H1 (cell line): Measurements from ENCODE around the gene HIPK2. TPM values are rescaled to one million over a fixed set of nuclear protein-coding genes. Genes with fewer than 3 reads are reported as not detected.

ENCODE experiments used
- CTCF ChIA-PET: fragments of 300-600 bp; sonication (Branson Sonifier 250); formaldehyde crosslinking; loops from one replicate; lab custom pipeline; 2021; ENCODE audit not compliant: partially characterized antibody; lab: Charles Lee
- POLR2A ChIA-PET: fragments of 300-600 bp; sonication (Branson Sonifier 250); formaldehyde crosslinking; loops from one replicate; lab custom pipeline; 2021; ENCODE audit warnings: inconsistent platforms; ENCODE audit not compliant: partially characterized antibody; lab: Charles Lee
- DNase-seq, 2 experiments: peaks; one replicate each; pipeline versions ENCODE4 v3.0.0 to v3.0.0-alpha.2; 2010 to 2022; ENCODE audit warnings: low spot score in 2 of 2, low read depth in 1 of 2, mixed read lengths in 1 of 2
- FAIRE-seq: peaks from 2 replicates; lab custom pipeline; 2011; peaks lifted over from hg19 to GRCh38; lab: Jason Lieb, UNC
- H2AFZ ChIP-seq: 2 replicates; pipeline ENCODE4 v1.8.1; 2012; ENCODE audit warnings: low read length, inconsistent platforms
- H2AK5ac ChIP-seq: 2 replicates; pipeline ENCODE4 v1.6.1; 2013; ENCODE audit warnings: low read depth, low read length
- H2BK120ac ChIP-seq: replicated peaks from 2 replicates; pipeline ENCODE3; 2013; ENCODE audit warnings: low read depth, low read length, inconsistent platforms
- H2BK12ac ChIP-seq: 2 replicates; pipeline ENCODE4 v1.6.1; 2013; ENCODE audit warnings: low read depth, low read length
- H2BK15ac ChIP-seq: 2 replicates; pipeline ENCODE4 v1.6.1; 2013; ENCODE audit warnings: low read length
- H2BK20ac ChIP-seq: 2 replicates; pipeline ENCODE4 v1.6.1; 2013; ENCODE audit warnings: low read length
- H2BK5ac ChIP-seq: 2 replicates; pipeline ENCODE4 v1.6.1; 2013; ENCODE audit warnings: low read depth, low read length
- H3K14ac ChIP-seq: 2 replicates; pipeline ENCODE4 v1.6.1; 2013; ENCODE audit warnings: inconsistent platforms; ENCODE audit not compliant: insufficient read length
- H3K18ac ChIP-seq: 2 replicates; pipeline ENCODE4 v1.6.1; 2013; ENCODE audit warnings: low read length; ENCODE audit errors: extremely low read depth
- H3K23ac ChIP-seq: 2 replicates; pipeline ENCODE4 v1.6.1; 2013; ENCODE audit warnings: inconsistent platforms; ENCODE audit not compliant: insufficient read length
- H3K23me2 ChIP-seq: 2 replicates; pipeline ENCODE4 v1.6.1; 2013; ENCODE audit warnings: low read depth, low read length
- H3K27ac ChIP-seq: 2 replicates; pipeline ENCODE4 v1.6.1; 2011; ENCODE audit warnings: low read depth, low read length, inconsistent platforms
- H3K27me3 ChIP-seq, 4 experiments: replicated peaks in 1 of 4; 1 replicate in 1 of 4; 2 replicates in 3 of 4; pipeline versions ENCODE4 v1.6.1 to v1.8.1; 2011 to 2013; ENCODE audit warnings: low read length in 3 of 4, mild to moderate bottlenecking in 3 of 4, inconsistent platforms in 2 of 4, mixed read lengths in 2 of 4, moderate library complexity in 1 of 4; ENCODE audit not compliant: control insufficient read depth in 3 of 4, insufficient read depth in 3 of 4; ENCODE audit errors: extremely low read depth in 1 of 4
- H3K36me3 ChIP-seq, 4 experiments: 2 replicates each; pipeline versions ENCODE4 v1.6.1 to v1.8.1; 2011 to 2013; ENCODE audit warnings: mild to moderate bottlenecking in 4 of 4, low read length in 3 of 4, moderate library complexity in 2 of 4, control low read depth in 1 of 4, inconsistent platforms in 1 of 4; ENCODE audit not compliant: insufficient read depth in 4 of 4, control insufficient read depth in 2 of 4
- H3K4ac ChIP-seq: replicated peaks from 2 replicates; pipeline ENCODE3; 2013; ENCODE audit warnings: low read length, low read depth, mixed read lengths, inconsistent platforms; ENCODE audit not compliant: insufficient read length
- H3K4me1 ChIP-seq, 4 experiments: replicated peaks in 1 of 4; 1 replicate in 1 of 4; 2 replicates in 3 of 4; pipeline versions ENCODE4 v1.6.1 to v1.8.1; 2011 to 2013; ENCODE audit warnings: low read length in 3 of 4, inconsistent platforms in 2 of 4, mixed read lengths in 1 of 4; ENCODE audit not compliant: insufficient read depth in 4 of 4, control insufficient read depth in 3 of 4
- H3K4me2 ChIP-seq, 2 experiments: 2 replicates each; pipeline versions ENCODE4 v1.6.1 to v1.8.1; 2011 to 2013; ENCODE audit warnings: low read depth in 2 of 2, low read length in 2 of 2, control low read depth in 1 of 2, inconsistent platforms in 1 of 2, mild to moderate bottlenecking in 1 of 2; ENCODE audit not compliant: insufficient read depth in 1 of 2
- H3K4me3 ChIP-seq, 4 experiments: fragments of 200-600, 300-600 bp in 1 of 4; sonication (generic), shearing (Covaris generic), sonication (Bioruptor Twin) in 1 of 4; 2 replicates each; pipeline versions ENCODE4 v1.5.1 to v1.8.1; 2011 to 2016; ENCODE audit warnings: low read length in 4 of 4, low read depth in 3 of 4, control low read depth in 2 of 4, inconsistent platforms in 2 of 4, mild to moderate bottlenecking in 2 of 4, mixed read lengths in 1 of 4, moderate library complexity in 1 of 4; ENCODE audit not compliant: insufficient read depth in 2 of 4; ENCODE audit errors: extremely low read depth in 1 of 4
- H3K56ac ChIP-seq: replicated peaks from 2 replicates; pipeline ENCODE3; 2013; ENCODE audit warnings: low read depth, mild to moderate bottlenecking, mixed read lengths, low read length, inconsistent platforms; ENCODE audit not compliant: insufficient read length
- H3K79me1 ChIP-seq: 2 replicates; pipeline ENCODE4 v1.6.1; 2013; ENCODE audit warnings: low read depth, low read length, control low read depth
- H3K79me2 ChIP-seq, 2 experiments: 2 replicates each; pipeline versions ENCODE4 v1.6.1 to v1.8.1; 2012 to 2013; ENCODE audit warnings: low read length in 2 of 2, mild to moderate bottlenecking in 2 of 2, inconsistent platforms in 1 of 2; ENCODE audit not compliant: insufficient read depth in 2 of 2, control insufficient read depth in 1 of 2
- H3K9ac ChIP-seq, 4 experiments: replicated peaks in 1 of 4; 1 replicate in 1 of 4; 2 replicates in 3 of 4; pipeline versions ENCODE4 v1.6.1 to v1.8.1; 2011 to 2013; ENCODE audit warnings: low read depth in 3 of 4, low read length in 3 of 4, control low read depth in 2 of 4, mild to moderate bottlenecking in 2 of 4, moderate library complexity in 2 of 4, inconsistent platforms in 1 of 4; ENCODE audit errors: extremely low read depth in 1 of 4
- H3K9me3 ChIP-seq, 2 experiments: 2 replicates each; pipeline versions ENCODE4 v1.6.1 to v1.8.1; 2012 to 2013; ENCODE audit warnings: mild to moderate bottlenecking in 2 of 2, moderate library complexity in 2 of 2, control low read depth in 1 of 2, inconsistent platforms in 1 of 2, low read depth in 1 of 2, low read length in 1 of 2, mixed read lengths in 1 of 2; ENCODE audit not compliant: insufficient read depth in 2 of 2
- H4K20me1 ChIP-seq, 2 experiments: replicated peaks in 1 of 2; 2 replicates each; pipeline versions ENCODE3 to v1.8.1; 2011 to 2013; ENCODE audit warnings: inconsistent platforms in 2 of 2, low read length in 2 of 2, mild to moderate bottlenecking in 1 of 2; ENCODE audit not compliant: insufficient read depth in 2 of 2, control insufficient read depth in 1 of 2
- H4K5ac ChIP-seq: 2 replicates; pipeline ENCODE4 v1.6.1; 2013; ENCODE audit warnings: low read length, low read depth, mixed read lengths, inconsistent platforms; ENCODE audit not compliant: insufficient read length
- H4K8ac ChIP-seq: 2 replicates; pipeline ENCODE4 v1.8.0; 2013; ENCODE audit warnings: mild to moderate bottlenecking, moderate library complexity, low read length, inconsistent platforms; ENCODE audit not compliant: insufficient read depth; ENCODE audit errors: extremely low read depth
- H4K91ac ChIP-seq: replicated peaks from 2 replicates; pipeline ENCODE3; 2013; ENCODE audit warnings: low read length, mixed read lengths, inconsistent platforms; ENCODE audit not compliant: insufficient read length
- KDM4A ChIP-seq: IDR thresholded peaks from one replicate; pipeline ENCODE4 v1.7.1; 2012; ENCODE audit warnings: low read depth, mild to moderate bottlenecking, moderate library complexity, low read length, inconsistent platforms; ENCODE audit not compliant: severe bottlenecking
- WGBS, 2 experiments: shearing (Covaris generic) in 1 of 2; methylation state at CpG; one replicate each; pipeline versions ENCODE4 v1.1.6 to v1.1.7; 2013 to 2015; ENCODE audit warnings: low lambda C conversion rate in 2 of 2, mixed read lengths in 2 of 2, inconsistent platforms in 1 of 2, low coverage in 1 of 2, missing lambda C conversion rate in 1 of 2; ENCODE audit not compliant: insufficient replicate concordance in 2 of 2, insufficient coverage in 1 of 2, insufficient read length in 1 of 2; ENCODE audit errors: extremely low coverage in 1 of 2, missing lambda C conversion rate in 1 of 2; 5-methylcytosine and 5-hydroxymethylcytosine counted together
- polyA plus RNA-seq, 7 experiments: library from polyadenylated mRNA; depleted of rRNA in 3 of 7; stranded (reverse) in 5 of 7; unstranded in 2 of 7; fragments of >200 nt in 5 of 7; fragments of 200-250 nt in 2 of 7; gene quantifications; 1 replicate in 5 of 7; 2 replicates in 1 of 7; 4 replicates in 1 of 7; pipeline versions ENCODE4 v1.2.1 to v1.2.3, GENCODE V29; 2011 to 2013; ENCODE audit warnings: missing spikeins in 2 of 7, mixed read lengths in 2 of 7
- total RNA-seq: library from RNA; stranded (reverse); fragmentation: NEBNext Ultra II Directional; extraction: Animal tissue kit (Norgen Biotek cat#: 25700); gene quantifications from 2 replicates; pipeline ENCODE4 v1.2.1, GENCODE V29; 2021

HIPK2 gene
- total and polyA plus RNA-seq, 2 of the 8 experiments (the other 6 are each of a cell fraction or from before 2014, with no cell fraction given), result 8.3 to 24.3 TPM

DNA sequence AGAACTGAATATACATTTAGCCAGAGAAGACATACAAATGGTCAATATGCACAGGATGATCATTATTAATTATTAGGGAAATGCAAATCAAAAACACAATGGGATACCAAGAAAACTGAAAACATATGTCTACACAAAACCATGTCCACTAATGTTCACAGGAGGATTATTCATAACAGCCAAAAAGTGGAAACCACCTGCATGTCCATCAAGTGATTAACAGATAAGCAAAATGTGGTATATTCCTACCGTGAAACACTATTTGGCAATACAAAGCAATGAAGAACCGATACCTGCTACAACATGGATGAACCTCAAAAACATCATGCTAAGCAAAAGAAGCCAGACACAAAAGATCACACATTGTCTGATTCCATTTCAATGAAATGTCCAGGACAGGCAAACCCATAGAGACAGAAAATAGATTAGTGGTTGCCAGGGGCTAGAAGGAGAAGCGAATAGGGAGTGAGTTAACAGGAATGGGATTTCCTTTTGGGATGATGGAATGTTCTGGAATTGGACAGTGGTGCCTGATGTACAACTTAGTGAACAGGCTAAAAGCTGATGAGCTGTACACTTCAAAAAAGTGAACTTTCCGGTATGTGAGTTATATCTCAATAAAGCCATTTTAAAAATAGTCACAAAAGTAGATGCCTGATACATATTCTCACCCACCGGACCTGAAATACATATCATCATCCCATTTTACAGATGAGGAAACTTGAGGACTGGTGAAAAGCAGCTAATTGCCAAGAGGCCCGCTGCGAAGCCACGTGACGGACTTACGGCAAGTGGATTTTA lies 33.6 kb downstream of the HIPK2 start:
- POLR2A ChIA-PET, result no interaction called here
- FAIRE-seq (no peak), DNase-seq (no peak)
- Histone ChIP-seq H4K5ac (no peak overlapping the region), H3K14ac (no peak overlapping the region), H2AFZ (no peak overlapping the region), H2BK12ac (no peak overlapping the region), H3K9me3 (no peaks in the 10 kb centered on the region), H3K4me3 (no peak overlapping the region), H3K4me2 (no peak overlapping the region), H2BK5ac (no peak overlapping the region), H4K8ac (no peak overlapping the region), H2BK15ac (no peak overlapping the region), H3K27me3 (no peaks in the 10 kb centered on the region), H3K18ac (no peak overlapping the region), H3K56ac (no peak overlapping the region), H2BK120ac (no peak overlapping the region), H3K27ac (no peak overlapping the region), H4K91ac (no peak overlapping the region), H3K9ac (no peak overlapping the region), H3K23me2 (no peaks in the 10 kb centered on the region), H3K79me1 (peaks cover 6% of the 10 kb centered on the region; the same call in 1 of the 2 replicates), H2AK5ac (no peak overlapping the region), H3K23ac (no peak overlapping the region), H3K36me3 (no peaks in the 10 kb centered on the region), H3K79me2 (peaks cover 0 to 3% of the 10 kb centered on the region in 2 experiments; a peak in 1 of 4 replicates), H3K4ac (no peak overlapping the region), H2BK20ac (no peak overlapping the region), H4K20me1 (peaks cover 1 to 6% of the 10 kb centered on the region in 2 experiments), H3K4me1 (peaks cover 0 to 12% (median 6%) of the 10 kb centered on the region in 4 experiments)
- CTCF ChIA-PET, result interaction anchor here (0.6 to 3.8 kb wide), 6 partner anchors 9 to 125 kb away, joined by 3 to 28 read pairs (median 6); no protein-coding TSS in a partner anchor
- WGBS, 2 experiments, result 91% methylated on average over 10 of the region's 10 CpGs; no CpG with 5 or more reads in 1 of the 2 experiments
- no peak for TF ChIP-seq KDM4A
